HG02588 (cell line): ENCODE measurements around the gene TNIK.

Experiments used
- ATAC-seq: cut with Tn5 transposase; IDR thresholded peaks from one replicate; pipeline ENCODE4 v1.9.1; 2021; ENCODE audit warnings: mild to moderate bottlenecking, moderate library complexity; ENCODE audit not compliant: unreplicated experiment

TNIK gene

GRCh38 chr3:171346019-171346418 is 114.2 kb downstream of the TNIK start:
- no peak for ATAC-seq

GRCh38 chr3:171345107-171345843 is 114.9 kb downstream of the TNIK start:
- no peak for ATAC-seq

- ATAC-seq = no peak
Measured at GRCh38 chr3:171343693-171344092, 116.5 kb downstream of the TNIK start.

- no peak for ATAC-seq
Measured at GRCh38 chr3:171342783-171343420, 117.3 kb downstream of the TNIK start.

- ATAC-seq = no peak
Measured at GRCh38 chr3:171342200-171342599, 118.0 kb downstream of the TNIK start.

GRCh38 chr3:171340434-171340833 is 119.8 kb downstream of the TNIK start:
- no peak for ATAC-seq

- ATAC-seq = no peak
Measured at GRCh38 chr3:171339598-171339997, 120.6 kb downstream of the TNIK start.

GRCh38 chr3:171336406-171336805 is 123.8 kb downstream of the TNIK start:
- no peak for ATAC-seq

- ATAC-seq = no peak
Measured at GRCh38 chr3:171335559-171335958, 124.6 kb downstream of the TNIK start.

GRCh38 chr3:171334465-171334811 is 125.8 kb downstream of the TNIK start:
- no peak for ATAC-seq

GRCh38 chr3:171333784-171334464 is 126.3 kb downstream of the TNIK start:
- no peak for ATAC-seq

GRCh38 chr3:171330938-171331337 is 129.3 kb downstream of the TNIK start:
- ATAC-seq = no peak

GRCh38 chr3:171329746-171330145 is 130.5 kb downstream of the TNIK start:
- no peak for ATAC-seq

GRCh38 chr3:171328419-171329082 is 131.7 kb downstream of the TNIK start:
- no peak for ATAC-seq

GRCh38 chr3:171327441-171328174 is 132.6 kb downstream of the TNIK start:
- no peak for ATAC-seq

- ATAC-seq = no peak
Measured at GRCh38 chr3:171326717-171327440, 133.3 kb downstream of the TNIK start.

- ATAC-seq = no peak
Measured at GRCh38 chr3:171323938-171324536, 136.2 kb downstream of the TNIK start.

GRCh38 chr3:171321559-171322360 is 138.4 kb downstream of the TNIK start:
- ATAC-seq = no peak
